Measurements from ENCODE around the gene IL1RAP. TPM values are rescaled to one million over a fixed set of nuclear protein-coding genes. Genes with fewer than 3 reads are reported as not detected.

IL1RAP gene
- total RNA-seq, 2 experiments from 2014 or later, result 13.7 to 14.7 TPM

DNA sequence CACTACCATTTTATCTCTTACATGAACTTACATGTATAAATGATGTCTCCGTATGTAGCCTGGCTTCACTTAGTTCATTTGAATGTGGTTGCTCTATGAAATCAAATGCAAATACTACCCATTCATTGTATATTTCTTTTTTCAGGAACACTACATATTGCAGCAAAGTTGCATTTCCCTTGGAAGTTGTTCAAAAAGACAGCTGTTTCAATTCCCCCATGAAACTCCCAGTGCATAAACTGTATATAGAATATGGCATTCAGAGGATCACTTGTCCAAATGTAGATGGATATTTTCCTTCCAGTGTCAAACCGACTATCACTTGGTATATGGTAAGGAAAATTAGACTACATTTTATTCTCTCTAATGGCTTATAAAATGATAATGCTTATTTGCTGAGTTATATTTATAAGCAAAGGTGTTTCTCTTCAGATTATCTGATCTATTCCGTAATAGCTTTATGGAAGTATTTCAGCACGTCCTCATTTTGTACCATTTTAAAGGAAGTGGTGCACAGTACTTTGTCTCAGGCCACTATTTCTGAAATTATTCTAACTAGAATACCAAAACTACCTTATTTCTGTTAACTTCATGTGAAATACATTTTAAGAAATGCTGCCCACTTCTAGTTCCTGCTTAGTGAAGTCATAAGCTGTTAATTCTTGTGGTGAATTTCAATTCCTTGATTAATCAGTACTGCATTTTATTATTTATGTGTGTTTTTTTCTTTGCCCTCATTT is 95.1 kb downstream of the IL1RAP start:
- DNase-seq (no peak), ATAC-seq (ENCODE audit: poor library complexity) (no peak)
- TF ChIP-seq, protein P1, sequence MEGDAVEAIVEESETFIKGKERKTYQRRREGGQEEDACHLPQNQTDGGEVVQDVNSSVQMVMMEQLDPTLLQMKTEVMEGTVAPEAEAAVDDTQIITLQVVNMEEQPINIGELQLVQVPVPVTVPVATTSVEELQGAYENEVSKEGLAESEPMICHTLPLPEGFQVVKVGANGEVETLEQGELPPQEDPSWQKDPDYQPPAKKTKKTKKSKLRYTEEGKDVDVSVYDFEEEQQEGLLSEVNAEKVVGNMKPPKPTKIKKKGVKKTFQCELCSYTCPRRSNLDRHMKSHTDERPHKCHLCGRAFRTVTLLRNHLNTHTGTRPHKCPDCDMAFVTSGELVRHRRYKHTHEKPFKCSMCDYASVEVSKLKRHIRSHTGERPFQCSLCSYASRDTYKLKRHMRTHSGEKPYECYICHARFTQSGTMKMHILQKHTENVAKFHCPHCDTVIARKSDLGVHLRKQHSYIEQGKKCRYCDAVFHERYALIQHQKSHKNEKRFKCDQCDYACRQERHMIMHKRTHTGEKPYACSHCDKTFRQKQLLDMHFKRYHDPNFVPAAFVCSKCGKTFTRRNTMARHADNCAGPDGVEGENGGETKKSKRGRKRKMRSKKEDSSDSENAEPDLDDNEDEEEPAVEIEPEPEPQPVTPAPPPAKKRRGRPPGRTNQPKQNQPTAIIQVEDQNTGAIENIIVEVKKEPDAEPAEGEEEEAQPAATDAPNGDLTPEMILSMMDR (IDR thresholded peaks at IDR 0.05), result no peak
- no peaks in the 10 kb centered on the region for H3K27me3 ChIP-seq (ENCODE audit: control insufficient read depth in 1 of 2, insufficient read depth in 2 of 2, low read length in 2 of 2)
- no peaks in the 10 kb centered on the region for H3K9me3 ChIP-seq (ENCODE audit: control insufficient read depth in 1 of 2, insufficient read depth in 1 of 2, low read length in 2 of 2)
- H3K36me3 ChIP-seq (ENCODE audit: insufficient read depth, low read length), result peaks cover 31% of the 10 kb centered on the region
- Mint-ChIP-seq H3K4me1 (ENCODE audit: low read depth) (no peaks in the 10 kb centered on the region), H3K27me3 (no peaks in the 10 kb centered on the region), H3K36me3 (ENCODE audit: low read depth) (peaks cover 71% of the 10 kb centered on the region), H3K27ac (no peak overlapping the region), H3K9me3 (no peaks in the 10 kb centered on the region), H3K4me3 (no peak overlapping the region)
- H3K4me1 ChIP-seq (ENCODE audit: insufficient read depth, low read length), result no peaks in the 10 kb centered on the region
- H3K27ac ChIP-seq (ENCODE audit: low read depth in 1 of 2, low read length in 2 of 2), result no peak overlapping the region
- H3K4me3 ChIP-seq (ENCODE audit: low read length), result no peak overlapping the region
- intact Hi-C loops (cut with DNase I, micrococcal nuclease), result no loop called here
- ChIA-PET CTCF (no interaction called here), POLR2A (no interaction called here)

DNA sequence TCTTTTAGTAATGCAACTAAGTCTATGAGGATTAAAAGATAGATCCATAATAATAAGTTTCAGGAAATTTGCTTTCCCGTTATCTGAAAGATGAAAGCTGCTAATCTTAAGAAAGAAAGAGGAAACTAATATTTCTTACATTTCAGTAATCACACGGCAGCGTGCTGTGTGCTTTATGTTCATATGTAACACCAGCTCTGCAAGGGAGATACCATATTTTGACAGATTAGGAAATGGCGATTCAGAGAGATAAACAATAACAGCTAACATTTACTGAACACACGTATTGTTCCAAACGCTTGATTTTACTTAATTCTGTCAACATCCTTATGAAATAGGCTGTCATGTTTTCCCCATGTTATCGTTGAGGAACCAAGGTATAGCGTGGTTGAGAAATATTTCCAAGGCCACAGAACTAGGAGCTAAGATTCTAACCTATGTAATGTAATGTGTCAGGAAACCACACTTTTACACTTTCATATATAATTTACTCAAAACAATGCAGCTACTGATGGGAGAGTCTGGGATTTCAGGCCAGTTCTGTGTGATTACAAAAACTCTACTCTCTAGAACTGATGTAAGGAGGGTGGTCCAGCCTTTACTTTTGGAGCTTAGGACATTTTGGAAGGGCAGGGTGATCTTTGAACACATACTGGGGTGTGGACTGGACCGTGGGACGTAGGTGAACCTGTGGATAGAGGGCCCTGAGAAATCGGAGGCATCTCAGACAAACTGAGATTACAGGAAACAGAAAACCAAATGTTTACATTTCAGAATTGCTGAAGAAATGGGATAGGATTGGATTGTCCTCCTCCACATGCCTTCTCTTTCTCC is 100.6 kb downstream of the IL1RAP start:
- Histone ChIP-seq H3K36me3 (ENCODE audit: insufficient read depth, low read length) (no peaks in the 10 kb centered on the region), H3K4me1 (ENCODE audit: insufficient read depth, low read length) (no peaks in the 10 kb centered on the region), H3K27me3 (ENCODE audit: control insufficient read depth in 1 of 2, insufficient read depth in 2 of 2, low read length in 2 of 2) (no peaks in the 10 kb centered on the region), H3K4me3 (ENCODE audit: low read length) (no peak overlapping the region), H3K27ac (ENCODE audit: low read depth in 1 of 2, low read length in 2 of 2) (no peak overlapping the region), H3K9me3 (ENCODE audit: control insufficient read depth in 1 of 2, insufficient read depth in 1 of 2, low read length in 2 of 2) (no peaks in the 10 kb centered on the region)
- TF ChIP-seq, protein P1 (IDR thresholded peaks at IDR 0.05), result no peak
- CTCF ChIA-PET, result no interaction called here
- DNase-seq, result no peak
- H3K4me1 Mint-ChIP-seq (ENCODE audit: low read depth), result peaks cover 32% of the 10 kb centered on the region
- no peak overlapping the region for H3K4me3 Mint-ChIP-seq
- no peak overlapping the region for H3K27ac Mint-ChIP-seq
- POLR2A ChIA-PET, result no interaction called here
- no peak for ATAC-seq (ENCODE audit: poor library complexity)
- no peaks in the 10 kb centered on the region for H3K27me3 Mint-ChIP-seq
- peaks cover 18% of the 10 kb centered on the region for H3K36me3 Mint-ChIP-seq (ENCODE audit: low read depth)
- intact Hi-C loops (cut with DNase I, micrococcal nuclease), result no loop called here
- H3K9me3 Mint-ChIP-seq, result no peaks in the 10 kb centered on the region

DNA sequence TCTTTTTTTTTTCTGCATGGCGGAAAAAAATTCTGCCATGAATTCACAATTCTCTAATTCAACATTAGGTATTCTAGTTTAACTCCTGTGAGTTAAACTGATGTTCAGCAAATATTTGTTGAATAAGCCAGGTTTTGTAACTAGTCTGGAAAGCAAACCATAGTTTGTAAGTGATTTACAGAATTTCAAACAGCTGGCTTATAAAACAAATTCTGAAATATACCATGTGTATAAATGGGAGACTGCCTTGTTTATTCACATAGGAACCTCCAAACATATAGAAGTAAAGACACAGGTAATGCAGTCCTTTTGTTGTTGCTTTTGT is 101.1 kb downstream of the IL1RAP start:
- ATAC-seq (ENCODE audit: poor library complexity) (no peak), DNase-seq (no peak)
- no peak overlapping the region for H3K4me3 Mint-ChIP-seq
- no peak overlapping the region for H3K27ac Mint-ChIP-seq
- H3K4me1 ChIP-seq (ENCODE audit: insufficient read depth, low read length), result no peaks in the 10 kb centered on the region
- no peaks in the 10 kb centered on the region for H3K27me3 Mint-ChIP-seq
- H3K36me3 Mint-ChIP-seq (ENCODE audit: low read depth), result peaks cover 12% of the 10 kb centered on the region
- no peak overlapping the region for H3K4me3 ChIP-seq (ENCODE audit: low read length)
- H3K27ac ChIP-seq (ENCODE audit: low read depth in 1 of 2, low read length in 2 of 2), result no peak overlapping the region
- no peaks in the 10 kb centered on the region for H3K9me3 ChIP-seq (ENCODE audit: control insufficient read depth in 1 of 2, insufficient read depth in 1 of 2, low read length in 2 of 2)
- TF ChIP-seq, protein P1 (IDR thresholded peaks at IDR 0.05), result no peak
- peaks cover 32% of the 10 kb centered on the region for H3K4me1 Mint-ChIP-seq (ENCODE audit: low read depth)
- H3K36me3 ChIP-seq (ENCODE audit: insufficient read depth, low read length), result no peaks in the 10 kb centered on the region
- POLR2A ChIA-PET, result no interaction called here
- H3K27me3 ChIP-seq (ENCODE audit: control insufficient read depth in 1 of 2, insufficient read depth in 2 of 2, low read length in 2 of 2), result no peaks in the 10 kb centered on the region
- CTCF ChIA-PET, result no interaction called here
- intact Hi-C loops (cut with DNase I, micrococcal nuclease), result no loop called here
- no peaks in the 10 kb centered on the region for H3K9me3 Mint-ChIP-seq

Measured in CD4-positive, alpha-beta T cell (primary cell).